GM23248 (cell line): ENCODE measurements around the gene CAMKMT. TPM values are rescaled to one million over a fixed set of nuclear protein-coding genes. Genes with fewer than 3 reads are reported as not detected.

Experiments
- DNase-seq: peaks from one replicate; pipeline ENCODE4 v3.0.0-alpha.2; 2015
- H2AFZ ChIP-seq: fragments of 200-600 bp; sonication (generic); 2 replicates; pipeline ENCODE4 v1.6.1; 2016; ENCODE audit warnings: antibody characterized with exemption
- H3F3A ChIP-seq: fragments of 200-600 bp; sonication (generic); 2 replicates; pipeline ENCODE4 v1.6.1; 2016; ENCODE audit warnings: mild to moderate bottlenecking, antibody characterized with exemption, mixed run types; ENCODE audit not compliant: insufficient read depth
- H3K27ac ChIP-seq: fragments of 200-600 bp; sonication (generic); 2 replicates; pipeline ENCODE4 v1.5.1; 2016; ENCODE audit warnings: mild to moderate bottlenecking
- H3K27me3 ChIP-seq: fragments of 200-600 bp; sonication (generic); replicated peaks from 2 replicates; pipeline ENCODE4 v1.6.1; 2016; ENCODE audit warnings: mild to moderate bottlenecking; ENCODE audit not compliant: insufficient read depth
- H3K36me3 ChIP-seq: fragments of 200-600 bp; sonication (generic); 2 replicates; pipeline ENCODE4 v1.6.1; 2016; ENCODE audit warnings: low read depth, mild to moderate bottlenecking
- H3K4me1 ChIP-seq: fragments of 200-600 bp; sonication (generic); 2 replicates; pipeline ENCODE4 v1.6.1; 2016; ENCODE audit warnings: mild to moderate bottlenecking; ENCODE audit not compliant: insufficient read depth
- H3K4me2 ChIP-seq: fragments of 200-600 bp; sonication (generic); one replicate; pipeline ENCODE4 v1.6.1; 2016; ENCODE audit warnings: mild to moderate bottlenecking; ENCODE audit not compliant: unreplicated experiment
- H3K4me3 ChIP-seq: fragments of 200-600 bp; sonication (generic); 2 replicates; pipeline ENCODE4 v1.5.1; 2016; ENCODE audit warnings: mild to moderate bottlenecking
- H3K79me2 ChIP-seq: fragments of 200-600 bp; sonication (generic); 2 replicates; pipeline ENCODE4 v1.6.1; 2016; ENCODE audit warnings: mild to moderate bottlenecking; ENCODE audit not compliant: insufficient read depth
- H3K9ac ChIP-seq: fragments of 200-600 bp; sonication (generic); 2 replicates; pipeline ENCODE4 v1.6.1; 2016; ENCODE audit warnings: mild to moderate bottlenecking
- H3K9me2 ChIP-seq: fragments of 200-600 bp; sonication (generic); 2 replicates; pipeline ENCODE4 v1.6.1; 2016; ENCODE audit warnings: mixed run types, mild to moderate bottlenecking, moderate library complexity; ENCODE audit not compliant: insufficient read depth
- H3K9me3 ChIP-seq: fragments of 200-600 bp; sonication (generic); one replicate; pipeline ENCODE4 v1.6.1; 2017; ENCODE audit warnings: low read depth
- H4K20me1 ChIP-seq: fragments of 200-600 bp; sonication (generic); 2 replicates; pipeline ENCODE4 v1.6.0; 2016; ENCODE audit not compliant: insufficient read depth
- EZH2 ChIP-seq: fragments of 200-600 bp; sonication (generic); IDR thresholded peaks from 2 replicates; pipeline ENCODE4 v1.6.1; 2018; ENCODE audit warnings: antibody characterized with exemption, mild to moderate bottlenecking; ENCODE audit not compliant: insufficient read depth, poor library complexity, severe bottlenecking
- EZH2phosphoT487 ChIP-seq: fragments of 200-600 bp; sonication (generic); IDR thresholded peaks from 2 replicates; pipeline ENCODE4 v1.6.1; 2018; ENCODE audit warnings: antibody characterized with exemption, moderate library complexity, mild to moderate bottlenecking, low read depth; ENCODE audit not compliant: insufficient read depth
- WGBS, 2 experiments: methylation state at CpG; one replicate each; pipeline ENCODE4 v1.1.6; 2015 to 2017; ENCODE audit warnings: low lambda C conversion rate in 2 of 2, low coverage in 1 of 2; ENCODE audit errors: missing lambda C conversion rate in 2 of 2; 5-methylcytosine and 5-hydroxymethylcytosine counted together
- in situ Hi-C: fragments of 300-500 bp; cut with MboI; formaldehyde crosslinking; loops from 2 replicates; pipeline ENCODE4 v1.15.0; 2020
- polyA plus RNA-seq: library from polyadenylated mRNA; unstranded; fragments of >200 nt; fragmentation: Nextera tagmentation; extraction: Ambion mirVana; gene quantifications from 2 replicates; pipeline ENCODE4 v1.2.1, GENCODE V29; 2016
- total RNA-seq: library from RNA; depleted of rRNA; stranded (reverse); fragments of >200 nt; shearing (Covaris generic); gene quantifications from 2 replicates; pipeline ENCODE4 v1.2.3, GENCODE V29; 2014

Gene CAMKMT
- total and polyA plus RNA-seq, 2 experiments from 2014 or later, result 3.1 to 6.9 TPM

DNA sequence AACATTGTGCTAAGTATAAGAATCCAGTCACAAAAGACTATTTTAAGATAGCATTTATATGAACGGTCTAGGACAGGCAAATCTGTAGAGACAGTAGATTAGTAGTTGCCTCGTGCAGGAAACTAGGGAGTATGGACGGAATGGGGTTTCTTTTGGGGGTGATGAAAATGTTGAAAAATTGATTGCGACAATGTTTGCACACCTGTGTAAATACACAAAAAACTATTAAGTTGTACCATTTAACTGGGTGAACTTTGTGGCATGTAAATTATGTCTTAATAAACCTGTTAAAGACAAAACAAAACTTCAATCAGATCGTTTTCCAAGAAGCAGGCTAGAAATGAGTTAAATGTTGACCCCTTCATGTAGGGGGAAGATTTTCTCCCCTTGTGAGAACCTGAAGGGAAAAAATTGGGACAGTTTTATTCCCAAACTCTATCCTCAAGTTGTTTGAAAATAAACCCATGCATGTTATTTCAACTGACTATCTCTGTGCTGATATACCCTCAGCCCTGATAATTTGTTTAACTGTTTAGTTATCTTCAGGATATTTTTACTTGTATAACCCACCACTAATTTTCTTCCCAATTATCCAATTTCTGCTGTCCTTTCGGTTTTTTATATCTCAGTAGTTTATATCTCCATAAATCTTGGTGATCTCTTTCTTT lies 87.2 kb downstream of the CAMKMT start:
- in situ Hi-C loops, result no loop called here
- Histone ChIP-seq H4K20me1 (no peaks in the 10 kb centered on the region), H3K4me3 (no peak overlapping the region), H3K9me2 (no peaks in the 10 kb centered on the region), H3K27me3 (no peaks in the 10 kb centered on the region), H3K9me3 (no peaks in the 10 kb centered on the region), H3K4me2 (no peak overlapping the region), H2AFZ (no peak overlapping the region), H3F3A (no peaks in the 10 kb centered on the region), H3K36me3 (no peaks in the 10 kb centered on the region), H3K27ac (no peak overlapping the region), H3K79me2 (no peaks in the 10 kb centered on the region), H3K9ac (no peak overlapping the region), H3K4me1 (no peaks in the 10 kb centered on the region)
- WGBS, 2 experiments, result 80 to 81% methylated on average over 6 of the region's 6 CpGs
- DNase-seq, result no peak
- TF ChIP-seq EZH2, result no peak
- TF ChIP-seq EZH2phosphoT487, result no peak

DNA sequence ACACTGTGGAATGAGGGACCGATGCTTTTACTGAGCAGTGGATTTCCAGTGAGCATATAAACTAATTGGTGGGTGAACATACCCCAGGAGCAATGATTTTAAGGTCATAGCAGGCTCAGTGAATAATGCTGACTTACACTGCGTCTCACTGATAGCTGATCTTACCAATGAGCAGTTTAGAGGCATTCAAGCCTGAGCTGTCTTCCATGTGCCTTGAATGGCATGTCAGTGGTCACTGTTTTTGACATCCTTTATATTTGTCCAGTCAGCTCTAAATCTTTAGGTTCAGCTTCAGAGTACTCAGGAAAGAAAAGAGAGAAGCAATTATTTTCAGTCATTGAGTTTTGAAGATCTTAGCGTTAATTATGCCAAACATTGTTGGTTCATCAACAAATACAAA lies 88.3 kb downstream of the CAMKMT start:
- H3K9me2 ChIP-seq, result no peaks in the 10 kb centered on the region
- no peaks in the 10 kb centered on the region for H3K27me3 ChIP-seq
- no peaks in the 10 kb centered on the region for H3K79me2 ChIP-seq
- no peak overlapping the region for H3K4me2 ChIP-seq
- no peak overlapping the region for H3K9ac ChIP-seq
- DNase-seq, result no peak
- TF ChIP-seq EZH2 (no peak), EZH2phosphoT487 (no peak)
- H4K20me1 ChIP-seq, result no peaks in the 10 kb centered on the region
- in situ Hi-C loops, result no loop called here
- no peaks in the 10 kb centered on the region for H3K36me3 ChIP-seq
- no peaks in the 10 kb centered on the region for H3K9me3 ChIP-seq
- H3K4me3 ChIP-seq, result no peak overlapping the region
- WGBS, 2 experiments, result 92 to 93% methylated on average over 3 of the region's 3 CpGs
- H3F3A ChIP-seq, result no peaks in the 10 kb centered on the region
- H2AFZ ChIP-seq, result no peak overlapping the region
- H3K27ac ChIP-seq, result no peak overlapping the region
- no peaks in the 10 kb centered on the region for H3K4me1 ChIP-seq

DNA sequence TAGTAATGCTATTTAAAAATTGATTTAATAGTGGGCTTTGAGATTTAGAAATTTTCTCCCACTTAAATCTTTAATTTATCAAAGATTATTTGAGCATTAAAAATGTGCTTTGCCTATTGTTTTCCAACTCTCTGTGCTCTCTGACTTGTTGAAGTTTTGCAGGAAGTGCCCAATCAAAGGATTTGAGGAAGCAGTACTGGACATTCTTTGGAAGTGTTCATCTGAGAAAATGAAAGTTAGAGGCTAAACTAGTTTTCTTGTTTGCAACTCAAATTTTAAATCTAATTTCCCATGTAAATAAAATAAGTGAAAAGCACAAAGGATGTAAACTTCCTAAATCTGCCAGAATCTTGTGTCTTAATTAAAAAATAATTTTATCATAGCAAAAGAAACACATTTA lies 89.1 kb downstream of the CAMKMT start:
- in situ Hi-C loops, result no loop called here
- no peaks in the 10 kb centered on the region for H3K4me1 ChIP-seq
- H3K36me3 ChIP-seq, result no peaks in the 10 kb centered on the region
- DNase-seq, result no peak
- no peaks in the 10 kb centered on the region for H4K20me1 ChIP-seq
- H3K9ac ChIP-seq, result no peak overlapping the region
- H2AFZ ChIP-seq, result no peak overlapping the region
- no peaks in the 10 kb centered on the region for H3K27me3 ChIP-seq
- H3K4me2 ChIP-seq, result no peak overlapping the region
- no peak for TF ChIP-seq EZH2phosphoT487
- no peak for TF ChIP-seq EZH2
- no peaks in the 10 kb centered on the region for H3K79me2 ChIP-seq
- H3K4me3 ChIP-seq, result no peak overlapping the region
- no peaks in the 10 kb centered on the region for H3K9me2 ChIP-seq
- H3K9me3 ChIP-seq, result no peaks in the 10 kb centered on the region
- no peak overlapping the region for H3K27ac ChIP-seq
- H3F3A ChIP-seq, result no peaks in the 10 kb centered on the region

DNA sequence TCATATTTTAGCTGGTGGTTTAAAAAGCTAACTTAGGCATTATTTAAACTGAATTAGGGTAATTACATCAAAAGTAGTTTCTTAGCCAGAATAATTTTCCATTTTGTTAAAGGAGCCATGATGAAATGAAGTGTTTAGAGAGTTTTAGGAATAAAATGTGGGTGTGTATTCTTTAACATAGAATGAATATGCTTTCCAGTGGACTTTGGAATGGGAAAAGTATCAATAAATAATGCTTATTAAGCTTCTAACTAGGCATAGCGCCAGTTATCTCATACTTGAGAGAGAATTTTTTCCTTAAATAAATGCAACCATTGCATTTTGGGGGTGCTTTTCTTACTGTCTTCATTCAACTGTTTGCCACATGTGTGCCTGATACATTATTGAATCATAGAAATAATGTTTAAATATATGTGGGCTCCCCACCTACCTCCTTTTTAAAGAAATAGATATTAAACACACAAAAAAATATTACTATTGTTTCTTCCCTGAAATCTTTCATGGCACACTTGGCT lies 90.4 kb downstream of the CAMKMT start:
- TF ChIP-seq EZH2, result no peak
- no peak for TF ChIP-seq EZH2phosphoT487
- H3K9me3 ChIP-seq, result no peaks in the 10 kb centered on the region
- H3F3A ChIP-seq, result no peaks in the 10 kb centered on the region
- H3K4me2 ChIP-seq, result no peak overlapping the region
- H3K9me2 ChIP-seq, result no peaks in the 10 kb centered on the region
- no peaks in the 10 kb centered on the region for H3K79me2 ChIP-seq
- in situ Hi-C loops, result no loop called here
- H3K4me3 ChIP-seq, result no peak overlapping the region
- WGBS, 2 experiments, result 100% methylated on average over 1 of the region's 1 CpG
- no peak for DNase-seq
- H4K20me1 ChIP-seq, result no peaks in the 10 kb centered on the region
- no peaks in the 10 kb centered on the region for H3K36me3 ChIP-seq
- no peaks in the 10 kb centered on the region for H3K27me3 ChIP-seq
- H3K9ac ChIP-seq, result no peak overlapping the region
- H3K27ac ChIP-seq, result no peak overlapping the region
- no peaks in the 10 kb centered on the region for H3K4me1 ChIP-seq
- no peak overlapping the region for H2AFZ ChIP-seq

DNA sequence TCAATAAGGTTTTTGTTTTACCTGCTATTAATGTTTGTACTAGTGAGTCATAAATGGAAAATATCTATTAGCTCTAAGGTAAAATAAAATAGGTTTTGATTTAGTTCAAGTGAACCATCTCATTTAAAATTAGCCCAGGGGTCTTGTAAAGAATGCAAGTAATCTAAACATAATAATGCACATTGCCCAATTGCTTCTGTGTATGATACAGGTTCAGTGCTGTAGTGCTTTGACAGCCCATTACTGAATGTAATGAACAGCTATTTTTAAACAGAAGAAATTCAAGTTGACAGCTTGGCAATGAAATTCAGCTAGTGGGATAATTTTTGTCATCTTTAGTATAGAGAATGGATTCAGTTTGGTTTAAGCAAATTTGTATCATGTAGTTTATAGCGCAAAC lies 91.5 kb downstream of the CAMKMT start:
- H3K9me2 ChIP-seq, result no peaks in the 10 kb centered on the region
- no peak overlapping the region for H3K27ac ChIP-seq
- H3K79me2 ChIP-seq, result no peaks in the 10 kb centered on the region
- no peak for DNase-seq
- no peaks in the 10 kb centered on the region for H3K9me3 ChIP-seq
- no peaks in the 10 kb centered on the region for H3F3A ChIP-seq
- 98 to 100% methylated on average over 1 of the region's 1 CpG for WGBS, 2 experiments
- H3K4me3 ChIP-seq, result no peak overlapping the region
- in situ Hi-C loops, result no loop called here
- no peaks in the 10 kb centered on the region for H3K36me3 ChIP-seq
- TF ChIP-seq EZH2 (no peak), EZH2phosphoT487 (no peak)
- no peak overlapping the region for H3K4me2 ChIP-seq
- H2AFZ ChIP-seq, result no peak overlapping the region
- H4K20me1 ChIP-seq, result no peaks in the 10 kb centered on the region
- no peaks in the 10 kb centered on the region for H3K4me1 ChIP-seq
- no peaks in the 10 kb centered on the region for H3K27me3 ChIP-seq
- H3K9ac ChIP-seq, result no peak overlapping the region
